ENCODE data around the gene IZUMO2.
"Not testable (repeated sequence)": the region's sequence is repeated elsewhere in the genome, so short reads cannot be mapped to it uniquely, and the experiment has no call there.

Gene IZUMO2

GRCh38 chr19:50184196-50184595, 21.1 kb upstream of the IZUMO2 start:
- no peak for DNase-seq (ENCODE audit: low read depth, low spot score)

- no peak for DNase-seq (ENCODE audit: low read depth, low spot score)
Observed at GRCh38 chr19:50181121-50181520, 18.0 kb upstream of the IZUMO2 start.

GRCh38 chr19:50178859-50179537, 15.9 kb upstream of the IZUMO2 start:
- no peak for DNase-seq (ENCODE audit: low read depth, low spot score)

GRCh38 chr19:50178320-50178719, 15.2 kb upstream of the IZUMO2 start:
- no peak for DNase-seq (ENCODE audit: low read depth, low spot score)

GRCh38 chr19:50176775-50177174, 13.7 kb upstream of the IZUMO2 start:
- DNase-seq (ENCODE audit: low read depth, low spot score): no peak

- DNase-seq (ENCODE audit: low read depth, low spot score): no peak
Observed at GRCh38 chr19:50175924-50176323, 12.8 kb upstream of the IZUMO2 start.

- DNase-seq (ENCODE audit: low read depth, low spot score): no peak
Observed at GRCh38 chr19:50174100-50174793, 11.2 kb upstream of the IZUMO2 start.

- no peak for DNase-seq (ENCODE audit: low read depth, low spot score)
Observed at GRCh38 chr19:50173127-50173526, 10.0 kb upstream of the IZUMO2 start.

GRCh38 chr19:50172726-50173125, 9.6 kb upstream of the IZUMO2 start:
- DNase-seq (ENCODE audit: low read depth, low spot score): no peak

- DNase-seq (ENCODE audit: low read depth, low spot score): no peak
Observed at GRCh38 chr19:50171752-50172151, 8.7 kb upstream of the IZUMO2 start.

- DNase-seq (ENCODE audit: low read depth, low spot score): no peak
Observed at GRCh38 chr19:50167314-50167721, 4.2 kb upstream of the IZUMO2 start.

GRCh38 chr19:50159078-50159477, 4.0 kb downstream of the IZUMO2 start:
- no peak for DNase-seq (ENCODE audit: low read depth, low spot score)

- no peak for DNase-seq (ENCODE audit: low read depth, low spot score)
Observed at GRCh38 chr19:50158577-50158976, 4.5 kb downstream of the IZUMO2 start.

GRCh38 chr19:50155520-50156109, 7.5 kb downstream of the IZUMO2 start:
- DNase-seq (ENCODE audit: low read depth, low spot score): no peak

GRCh38 chr19:50154529-50154928, 8.6 kb downstream of the IZUMO2 start:
- no peak for DNase-seq (ENCODE audit: low read depth, low spot score)

- DNase-seq (ENCODE audit: low read depth, low spot score): no peak
Observed at GRCh38 chr19:50152578-50152977, 10.5 kb downstream of the IZUMO2 start.

GRCh38 chr19:50148528-50148927, 14.6 kb downstream of the IZUMO2 start:
- DNase-seq (ENCODE audit: low read depth, low spot score): no peak

GRCh38 chr19:50147462-50148423, 15.3 kb downstream of the IZUMO2 start:
- DNase-seq (ENCODE audit: low read depth, low spot score): no peak

- not testable (repeated sequence) for DNase-seq (ENCODE audit: low read depth, low spot score)
Observed at GRCh38 chr19:50141921-50142320, 21.2 kb downstream of the IZUMO2 start.

GRCh38 chr19:50140118-50140845, 22.8 kb downstream of the IZUMO2 start:
- DNase-seq (ENCODE audit: low read depth, low spot score): not testable (repeated sequence)

All from iPS DF 19.7 (cell line).